ENCODE data around the gene RNASEH2C.

The RNASEH2C gene

GRCh38 chr11:65730461-65730860 is 9.9 kb upstream of the RNASEH2C start:
- Histone ChIP-seq H3K4ac (ENCODE audit: low read depth in 1 of 2, low read length in 2 of 2) (no peak overlapping the region), H3K4me2 (ENCODE audit: low read length, poor library complexity, severe bottlenecking) (no peak overlapping the region), H3K23ac (ENCODE audit: low read length in 2 of 2) (no peak overlapping the region), H3K79me1 (replicated peaks; ENCODE audit: low read length, poor library complexity, severe bottlenecking) (no peaks in the 10 kb centered on the region), H3K27ac (ENCODE audit: low read length, poor library complexity, severe bottlenecking) (no peak overlapping the region), H3K9me3 (ENCODE audit: control insufficient read depth, low read length) (peaks cover 3% of the 10 kb centered on the region), H2BK120ac (ENCODE audit: low read depth, low read length) (no peak overlapping the region), H3K4me1 (ENCODE audit: control insufficient read depth, insufficient read depth, low read depth, low read length) (no peaks in the 10 kb centered on the region), H4K8ac (ENCODE audit: low read length) (no peak overlapping the region), H3K9ac (ENCODE audit: low read length) (no peak overlapping the region), H4K91ac (ENCODE audit: low read length) (no peak overlapping the region), H2BK5ac (ENCODE audit: low read depth, low read length, poor library complexity, severe bottlenecking) (no peak overlapping the region), H3K27me3 (ENCODE audit: control insufficient read depth in 1 of 2, insufficient read depth in 1 of 2, low read length in 2 of 2) (peaks cover 0 to 9% of the 10 kb centered on the region in 2 experiments), H3K14ac (ENCODE audit: low read length in 2 of 2) (no peak overlapping the region), H3K18ac (ENCODE audit: low read depth in 1 of 2, low read length in 2 of 2) (no peak overlapping the region), H3K36me3 (ENCODE audit: control insufficient read depth in 1 of 2, insufficient read depth in 2 of 2, low read depth in 1 of 2, low read length in 2 of 2) (no peaks in the 10 kb centered on the region), H2BK12ac (ENCODE audit: low read length in 2 of 2) (no peak overlapping the region), H3K4me3 (ENCODE audit: insufficient read depth in 1 of 2, low read depth in 1 of 2, low read length in 2 of 2) (no peak overlapping the region), H2BK15ac (ENCODE audit: low read depth, poor library complexity, severe bottlenecking) (no peak overlapping the region), H2AK5ac (ENCODE audit: low read length, severe bottlenecking) (no peak overlapping the region), H2AFZ (ENCODE audit: low read depth, low read length) (no peak overlapping the region)
- 89% methylated on average over 4 of the region's 5 CpGs for WGBS
- no peak for DNase-seq

GRCh38 chr11:65727865-65728264 is 7.3 kb upstream of the RNASEH2C start:
- Histone ChIP-seq H2BK5ac (ENCODE audit: low read depth, low read length, poor library complexity, severe bottlenecking) (no peak overlapping the region), H3K23ac (ENCODE audit: low read length in 2 of 2) (no peak overlapping the region), H2AFZ (ENCODE audit: low read depth, low read length) (no peak overlapping the region), H2BK12ac (ENCODE audit: low read length in 2 of 2) (no peak overlapping the region), H3K4ac (ENCODE audit: low read depth in 1 of 2, low read length in 2 of 2) (no peak overlapping the region), H2BK15ac (ENCODE audit: low read depth, poor library complexity, severe bottlenecking) (no peak overlapping the region), H3K4me3 (ENCODE audit: insufficient read depth in 1 of 2, low read depth in 1 of 2, low read length in 2 of 2) (no peak overlapping the region), H3K4me2 (ENCODE audit: low read length, poor library complexity, severe bottlenecking) (no peak overlapping the region), H4K8ac (ENCODE audit: low read length) (no peak overlapping the region), H2BK120ac (ENCODE audit: low read depth, low read length) (no peak overlapping the region), H3K9ac (ENCODE audit: low read length) (no peak overlapping the region), H3K27ac (ENCODE audit: low read length, poor library complexity, severe bottlenecking) (no peak overlapping the region), H3K18ac (ENCODE audit: low read depth in 1 of 2, low read length in 2 of 2) (no peak overlapping the region), H3K27me3 (ENCODE audit: control insufficient read depth in 1 of 2, insufficient read depth in 1 of 2, low read length in 2 of 2) (peaks cover 0 to 9% of the 10 kb centered on the region in 2 experiments), H3K36me3 (ENCODE audit: control insufficient read depth in 1 of 2, insufficient read depth in 2 of 2, low read depth in 1 of 2, low read length in 2 of 2) (no peaks in the 10 kb centered on the region), H2AK5ac (ENCODE audit: low read length, severe bottlenecking) (no peak overlapping the region), H3K4me1 (ENCODE audit: control insufficient read depth, insufficient read depth, low read depth, low read length) (no peaks in the 10 kb centered on the region), H3K79me1 (replicated peaks; ENCODE audit: low read length, poor library complexity, severe bottlenecking) (no peaks in the 10 kb centered on the region), H4K91ac (ENCODE audit: low read length) (no peak overlapping the region), H3K14ac (ENCODE audit: low read length in 2 of 2) (no peak overlapping the region), H3K9me3 (ENCODE audit: control insufficient read depth, low read length) (peaks cover 3% of the 10 kb centered on the region)
- WGBS: 90% methylated on average over 15 of the region's 15 CpGs
- DNase-seq: no peak

- Histone ChIP-seq H3K14ac (ENCODE audit: low read length in 2 of 2) (no peak overlapping the region), H2BK15ac (ENCODE audit: low read depth, poor library complexity, severe bottlenecking) (no peak overlapping the region), H3K27ac (ENCODE audit: low read length, poor library complexity, severe bottlenecking) (no peak overlapping the region), H3K79me1 (replicated peaks; ENCODE audit: low read length, poor library complexity, severe bottlenecking) (no peaks in the 10 kb centered on the region), H4K91ac (ENCODE audit: low read length) (no peak overlapping the region), H2AFZ (ENCODE audit: low read depth, low read length) (no peak overlapping the region), H3K4me3 (ENCODE audit: insufficient read depth in 1 of 2, low read depth in 1 of 2, low read length in 2 of 2) (no peak overlapping the region), H4K8ac (ENCODE audit: low read length) (no peak overlapping the region), H3K23ac (ENCODE audit: low read length in 2 of 2) (no peak overlapping the region), H3K18ac (ENCODE audit: low read depth in 1 of 2, low read length in 2 of 2) (no peak overlapping the region), H2BK120ac (ENCODE audit: low read depth, low read length) (no peak overlapping the region), H2AK5ac (ENCODE audit: low read length, severe bottlenecking) (no peak overlapping the region), H2BK5ac (ENCODE audit: low read depth, low read length, poor library complexity, severe bottlenecking) (no peak overlapping the region), H3K4ac (ENCODE audit: low read depth in 1 of 2, low read length in 2 of 2) (no peak overlapping the region), H3K4me2 (ENCODE audit: low read length, poor library complexity, severe bottlenecking) (no peak overlapping the region), H3K27me3 (ENCODE audit: control insufficient read depth in 1 of 2, insufficient read depth in 1 of 2, low read length in 2 of 2) (peaks cover 0 to 9% of the 10 kb centered on the region in 2 experiments), H3K9me3 (ENCODE audit: control insufficient read depth, low read length) (no peaks in the 10 kb centered on the region), H2BK12ac (ENCODE audit: low read length in 2 of 2) (no peak overlapping the region), H3K36me3 (ENCODE audit: control insufficient read depth in 1 of 2, insufficient read depth in 2 of 2, low read depth in 1 of 2, low read length in 2 of 2) (no peaks in the 10 kb centered on the region), H3K9ac (ENCODE audit: low read length) (no peak overlapping the region), H3K4me1 (ENCODE audit: control insufficient read depth, insufficient read depth, low read depth, low read length) (no peaks in the 10 kb centered on the region)
- 53% methylated on average over 6 of the region's 6 CpGs for WGBS
- DNase-seq: no peak
Observed at GRCh38 chr11:65726660-65727059, 6.1 kb upstream of the RNASEH2C start.

GRCh38 chr11:65722261-65722660 is 1.7 kb upstream of the RNASEH2C start:
- Histone ChIP-seq H3K4ac (ENCODE audit: low read depth in 1 of 2, low read length in 2 of 2) (no peak overlapping the region), H3K4me3 (ENCODE audit: insufficient read depth in 1 of 2, low read depth in 1 of 2, low read length in 2 of 2) (no peak overlapping the region), H3K4me2 (ENCODE audit: low read length, poor library complexity, severe bottlenecking) (no peak overlapping the region), H3K23ac (ENCODE audit: low read length in 2 of 2) (no peak overlapping the region), H3K9ac (ENCODE audit: low read length) (no peak overlapping the region), H2BK12ac (ENCODE audit: low read length in 2 of 2) (no peak overlapping the region), H3K36me3 (ENCODE audit: control insufficient read depth in 1 of 2, insufficient read depth in 2 of 2, low read depth in 1 of 2, low read length in 2 of 2) (peaks cover 24 to 26% of the 10 kb centered on the region in 2 experiments), H3K9me3 (ENCODE audit: control insufficient read depth, low read length) (no peaks in the 10 kb centered on the region), H2AFZ (ENCODE audit: low read depth, low read length) (no peak overlapping the region), H3K18ac (ENCODE audit: low read depth in 1 of 2, low read length in 2 of 2) (no peak overlapping the region), H2BK15ac (ENCODE audit: low read depth, poor library complexity, severe bottlenecking) (no peak overlapping the region), H2BK120ac (ENCODE audit: low read depth, low read length) (no peak overlapping the region), H2AK5ac (ENCODE audit: low read length, severe bottlenecking) (no peak overlapping the region), H4K8ac (ENCODE audit: low read length) (no peak overlapping the region), H2BK5ac (ENCODE audit: low read depth, low read length, poor library complexity, severe bottlenecking) (no peak overlapping the region), H3K27ac (ENCODE audit: low read length, poor library complexity, severe bottlenecking) (no peak overlapping the region), H3K79me1 (replicated peaks; ENCODE audit: low read length, poor library complexity, severe bottlenecking) (peaks cover 16% of the 10 kb centered on the region), H3K14ac (ENCODE audit: low read length in 2 of 2) (no peak overlapping the region), H3K27me3 (ENCODE audit: control insufficient read depth in 1 of 2, insufficient read depth in 1 of 2, low read length in 2 of 2) (no peaks in the 10 kb centered on the region), H3K4me1 (ENCODE audit: control insufficient read depth, insufficient read depth, low read depth, low read length) (peaks cover 14% of the 10 kb centered on the region), H4K91ac (ENCODE audit: low read length) (no peak overlapping the region)
- DNase-seq: no peak
- 81% methylated on average over 1 of the region's 1 CpG for WGBS

Measured in mesenchymal stem cell (in vitro differentiated cells and primary cell).